HEK293 (cell line): ENCODE measurements around the gene NCOA3.

Experiments
- CTCF ChIA-PET: fragments of 350-600 bp; formaldehyde crosslinking; extraction: SDS; loops from one replicate; lab custom pipeline; 2021; ENCODE audit warnings: antibody characterized with exemption; lab: Yijun Ruan, JAX
- POLR2A ChIA-PET: fragments of 300-600 bp; formaldehyde crosslinking; extraction: SDS; loops from one replicate; lab custom pipeline; 2020; ENCODE audit warnings: antibody characterized with exemption, inconsistent platforms; lab: Yijun Ruan, JAX
- H3K27ac ChIP-seq: fragments of 200-500 bp; sonication (Bioruptor generic); 2 replicates; pipeline ENCODE4 v1.5.1; 2014; ENCODE audit warnings: low read depth, low read length, control low read depth, inconsistent platforms; ENCODE audit errors: extremely low read depth
- H3K36me3 ChIP-seq, 2 experiments: fragments of 200-500 bp in 1 of 2; sonication (Bioruptor generic) in 1 of 2; 1 replicate in 1 of 2; 2 replicates in 1 of 2; pipeline ENCODE4 v1.5.1; 2014 to 2017; ENCODE audit warnings: inconsistent platforms in 2 of 2, low read length in 2 of 2; ENCODE audit not compliant: control insufficient read depth in 2 of 2, insufficient read depth in 1 of 2
- H3K4me1 ChIP-seq: fragments of 200-500 bp; sonication (Bioruptor generic); 2 replicates; pipeline ENCODE4 v1.5.1; 2014; ENCODE audit warnings: mild to moderate bottlenecking, low read length, inconsistent platforms; ENCODE audit not compliant: control insufficient read depth, insufficient read depth
- H3K4me3 ChIP-seq: 2 replicates; pipeline ENCODE4 v1.5.1; 2011; ENCODE audit warnings: low read depth, mild to moderate bottlenecking, control low read depth, low read length, moderate library complexity
- H3K9me3 ChIP-seq: fragments of 200-500 bp; sonication (Bioruptor generic); 2 replicates; pipeline ENCODE4 v1.5.1; 2014; ENCODE audit warnings: low read depth, low read length, inconsistent platforms; ENCODE audit not compliant: control insufficient read depth, insufficient read depth
- ATF2 ChIP-seq: fragments of 450-650 bp; formaldehyde crosslinking; IDR thresholded peaks from 2 replicates; pipeline ENCODE4 v1.5.1; 2016; ENCODE audit warnings: missing biosample characterization, missing genetic modification characterization, low read depth
- ELK4 ChIP-seq: IDR thresholded peaks from 2 replicates; pipeline ENCODE4 v1.6.1; 2011; ENCODE audit warnings: mild to moderate bottlenecking, low read depth, low read length, borderline replicate concordance
- GLI4 ChIP-seq: fragments of 450-650 bp; formaldehyde crosslinking; IDR thresholded peaks from 2 replicates; pipeline ENCODE4 v1.5.1; 2016; ENCODE audit warnings: missing biosample characterization, missing genetic modification characterization
- INSM2 ChIP-seq: fragments of 450-650 bp; formaldehyde crosslinking; IDR thresholded peaks from 2 replicates; pipeline ENCODE4 v1.5.1; 2016; ENCODE audit warnings: missing biosample characterization, missing genetic modification characterization
- ZBTB48 ChIP-seq: fragments of 450-650 bp; formaldehyde crosslinking; IDR thresholded peaks from 2 replicates; pipeline ENCODE4 v1.5.1; 2016; ENCODE audit warnings: missing biosample characterization, missing genetic modification characterization
- ZFP41 ChIP-seq: fragments of 450-650 bp; formaldehyde crosslinking; IDR thresholded peaks from 2 replicates; pipeline ENCODE4 v1.5.1; 2016; ENCODE audit warnings: missing biosample characterization, missing genetic modification characterization, borderline replicate concordance
- ZNF2 ChIP-seq: fragments of 450-650 bp; formaldehyde crosslinking; IDR thresholded peaks from 2 replicates; pipeline ENCODE4 v1.5.1; 2016; ENCODE audit warnings: missing biosample characterization, missing genetic modification characterization
- ZNF248 ChIP-seq: fragments of 450-650 bp; formaldehyde crosslinking; IDR thresholded peaks from 2 replicates; pipeline ENCODE4 v1.5.1; 2017; ENCODE audit warnings: missing biosample characterization, missing genetic modification characterization
- ZNF280C ChIP-seq: fragments of 450-650 bp; formaldehyde crosslinking; IDR thresholded peaks from 2 replicates; pipeline ENCODE4 v1.5.1; 2016; ENCODE audit warnings: missing biosample characterization, missing genetic modification characterization
- ZNF362 ChIP-seq: fragments of 450-650 bp; formaldehyde crosslinking; IDR thresholded peaks from 2 replicates; pipeline ENCODE4 v1.5.1; 2016; ENCODE audit warnings: missing biosample characterization, missing genetic modification characterization
- ZNF391 ChIP-seq: fragments of 450-650 bp; formaldehyde crosslinking; IDR thresholded peaks from 2 replicates; pipeline ENCODE4 v1.5.1; 2016; ENCODE audit warnings: low read depth, missing biosample characterization, missing genetic modification characterization, borderline replicate concordance
- ZNF521 ChIP-seq: fragments of 450-650 bp; formaldehyde crosslinking; IDR thresholded peaks from 2 replicates; pipeline ENCODE4 v1.5.1; 2017; ENCODE audit warnings: missing biosample characterization, mild to moderate bottlenecking, missing genetic modification characterization
- ZNF548 ChIP-seq: fragments of 450-650 bp; formaldehyde crosslinking; IDR thresholded peaks from 2 replicates; pipeline ENCODE4 v1.5.1; 2016; ENCODE audit warnings: missing biosample characterization, missing genetic modification characterization
- ZNF571 ChIP-seq: fragments of 450-650 bp; formaldehyde crosslinking; IDR thresholded peaks from 2 replicates; pipeline ENCODE4 v1.5.0; 2017; ENCODE audit warnings: missing biosample characterization, missing genetic modification characterization
- ZNF654 ChIP-seq: fragments of 450-650 bp; formaldehyde crosslinking; IDR thresholded peaks from 2 replicates; pipeline ENCODE4 v1.5.1; 2016; ENCODE audit warnings: low read depth, missing biosample characterization, missing genetic modification characterization
- ZNF670 ChIP-seq: fragments of 450-650 bp; formaldehyde crosslinking; IDR thresholded peaks from 2 replicates; pipeline ENCODE4 v1.5.1; 2016; ENCODE audit warnings: missing biosample characterization, missing genetic modification characterization, low read depth
- ZNF785 ChIP-seq: fragments of 450-650 bp; formaldehyde crosslinking; IDR thresholded peaks from 2 replicates; pipeline ENCODE4 v1.5.1; 2016; ENCODE audit warnings: missing biosample characterization, missing genetic modification characterization
- ZNF791 ChIP-seq: fragments of 450-650 bp; formaldehyde crosslinking; IDR thresholded peaks from 2 replicates; pipeline ENCODE4 v1.5.1; 2016; ENCODE audit warnings: missing biosample characterization, missing genetic modification characterization

The NCOA3 gene

GRCh38 chr20:47531458-47531857, 29.8 kb downstream of the NCOA3 start (continued):
- TF ChIP-seq ZNF280C = no peak

GRCh38 chr20:47532002-47532401, 30.3 kb downstream of the NCOA3 start:
- no peak overlapping the region for H3K4me3 ChIP-seq
- no peaks in the 10 kb centered on the region for H3K36me3 ChIP-seq
- ChIA-PET POLR2A (no interaction called here), CTCF (no interaction called here)
- TF ChIP-seq ELK4 = no peak
- no peak for TF ChIP-seq ZNF791 (tag by site-specific recombination)
- no peak for TF ChIP-seq ZNF654
- TF ChIP-seq ZNF362 (tag by site-specific recombination) = no peak
- TF ChIP-seq ZNF391 (tag by site-specific recombination) = no peak
- TF ChIP-seq INSM2 (tag by site-specific recombination) = no peak
- TF ChIP-seq ZFP41 (tag by site-specific recombination) = no peak
- TF ChIP-seq ZNF2 (tag by site-specific recombination) = no peak
- no peak for TF ChIP-seq ZNF785 (tag by site-specific recombination)
- TF ChIP-seq ZNF548 (tag by site-specific recombination) = no peak
- no peak for TF ChIP-seq ZNF248 (tag by site-specific recombination)
- no peak for TF ChIP-seq ZNF521 (tag by site-specific recombination)
- TF ChIP-seq ATF2 (tag by site-specific recombination) = no peak
- TF ChIP-seq ZBTB48 (tag by site-specific recombination) = no peak
- TF ChIP-seq ZNF571 (tag by site-specific recombination) = no peak
- no peak for TF ChIP-seq ZNF670
- TF ChIP-seq GLI4 (tag by site-specific recombination) = no peak
- no peak overlapping the region for H3K27ac ChIP-seq
- peaks cover 9% of the 10 kb centered on the region for H3K4me1 ChIP-seq
- no peaks in the 10 kb centered on the region for H3K9me3 ChIP-seq
